AML-193 (cell line): ENCODE data around the gene P2RY8.
"Not testable (repeated sequence)": the region's sequence is repeated elsewhere in the genome, so short reads cannot be mapped to it uniquely, and the experiment has no call there.

Source experiments
- DNase-seq, 2 experiments: peaks; one replicate each; lab custom pipeline; 2025; lab: John Stamatoyannopoulos, UW

The P2RY8 gene

GRCh38 chrX:1444561-1445500 lies 92.2 kb downstream of the P2RY8 start:
- no peak for DNase-seq

DNA sequence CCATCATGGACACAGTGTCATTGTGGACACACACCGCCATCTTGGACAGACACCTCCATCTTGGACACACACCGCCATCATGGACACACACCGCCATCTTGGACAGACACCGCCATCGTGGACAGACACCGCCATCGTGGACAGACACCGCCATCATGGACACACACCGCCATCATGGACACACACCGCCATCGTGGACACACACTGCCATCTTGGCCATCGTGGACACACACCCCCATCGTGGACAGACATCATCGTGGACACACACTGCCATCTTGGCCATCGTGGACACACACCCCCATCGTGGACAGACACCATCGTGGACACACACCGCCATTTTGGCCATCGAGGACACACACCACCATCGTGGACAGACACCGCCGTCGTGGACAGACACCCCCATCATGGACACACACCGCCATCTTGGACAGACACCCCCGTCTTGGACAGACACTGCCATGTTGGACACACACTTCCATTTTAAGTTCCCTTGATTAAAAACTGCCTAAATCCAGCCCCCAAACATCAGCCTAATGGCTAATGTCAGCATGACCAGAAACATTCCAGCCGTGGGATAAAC lies 93.4 kb downstream of the P2RY8 start:
- no peak for DNase-seq

GRCh38 chrX:1442724-1443367 lies 94.1 kb downstream of the P2RY8 start:
- DNase-seq = no peak

- DNase-seq = no peak
These were observed 94.8 kb downstream of the P2RY8 start for GRCh38 chrX:1442016-1442665.

DNA sequence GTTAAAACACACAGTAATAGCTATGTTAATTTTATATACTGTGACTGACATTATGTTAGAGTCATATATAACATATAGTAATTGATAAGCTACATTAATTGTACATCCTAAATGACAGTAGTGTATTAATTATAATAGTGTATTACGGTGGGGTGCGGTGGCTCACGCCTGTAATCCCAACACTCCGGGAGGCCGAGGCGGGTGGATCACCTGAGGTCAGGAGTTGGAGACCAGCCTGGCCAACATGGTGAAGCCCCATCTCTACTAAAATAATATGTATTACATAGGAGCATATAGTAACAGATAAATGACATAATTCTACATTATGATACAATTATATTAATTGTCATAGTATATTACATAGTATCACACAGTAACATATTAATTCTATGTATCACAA lies 96.5 kb downstream of the P2RY8 start:
- no peak for DNase-seq

- no peak for DNase-seq
These were observed 101.6 kb downstream of the P2RY8 start for GRCh38 chrX:1435241-1435895.

DNA sequence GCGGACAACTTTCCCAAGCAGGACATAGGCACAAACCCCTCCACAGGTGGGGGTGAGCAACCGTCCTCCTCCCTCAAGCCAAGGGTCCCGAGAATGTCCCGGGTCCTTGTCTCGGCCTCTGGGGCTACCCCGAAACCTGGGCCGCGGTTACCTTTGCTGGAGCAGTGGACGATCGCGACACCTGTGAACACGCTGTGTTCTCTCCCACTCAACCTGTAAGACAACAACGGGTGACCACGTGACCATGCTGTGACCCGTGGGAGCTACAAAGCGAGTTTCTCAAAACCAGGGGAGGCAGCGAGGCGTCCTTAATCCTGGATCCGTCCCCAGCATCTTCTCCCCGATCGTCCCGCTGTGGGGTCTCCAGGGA lies 102.1 kb downstream of the P2RY8 start:
- DNase-seq = no peak

DNA sequence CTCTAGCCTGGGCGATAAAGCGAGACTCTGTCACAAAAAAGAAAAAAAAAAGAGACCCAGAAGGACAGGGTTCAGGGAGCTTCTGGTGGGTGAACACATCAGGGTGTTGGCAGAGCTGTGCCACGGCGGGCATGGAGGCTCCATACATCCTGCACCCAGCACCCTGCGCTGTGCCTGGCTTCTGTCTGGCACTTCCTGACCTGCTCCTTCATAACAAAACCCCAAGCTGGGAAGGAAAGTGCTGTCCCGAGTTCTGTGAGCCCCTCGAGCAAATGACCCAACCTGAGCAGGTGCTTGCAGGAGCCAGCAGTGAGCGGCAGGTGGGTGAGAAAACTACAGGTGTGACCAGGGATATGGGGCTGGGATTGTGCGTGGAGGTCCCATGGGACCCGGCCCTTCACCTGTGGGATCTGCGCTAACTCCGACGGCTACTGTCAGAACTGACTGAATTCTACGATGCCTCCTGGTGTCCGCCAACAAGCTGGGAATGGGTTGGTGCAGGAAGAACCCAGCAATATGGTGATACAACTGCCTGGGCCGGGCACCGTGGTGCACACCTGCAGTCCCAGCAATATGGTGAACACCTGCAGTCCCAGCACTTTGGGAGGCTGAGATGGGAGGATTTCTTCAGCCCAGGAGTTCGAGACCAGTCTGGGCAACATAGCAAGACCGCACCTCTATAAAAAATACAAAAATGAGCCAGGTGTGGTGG lies 103.2 kb downstream of the P2RY8 start:
- DNase-seq = no peak

DNA sequence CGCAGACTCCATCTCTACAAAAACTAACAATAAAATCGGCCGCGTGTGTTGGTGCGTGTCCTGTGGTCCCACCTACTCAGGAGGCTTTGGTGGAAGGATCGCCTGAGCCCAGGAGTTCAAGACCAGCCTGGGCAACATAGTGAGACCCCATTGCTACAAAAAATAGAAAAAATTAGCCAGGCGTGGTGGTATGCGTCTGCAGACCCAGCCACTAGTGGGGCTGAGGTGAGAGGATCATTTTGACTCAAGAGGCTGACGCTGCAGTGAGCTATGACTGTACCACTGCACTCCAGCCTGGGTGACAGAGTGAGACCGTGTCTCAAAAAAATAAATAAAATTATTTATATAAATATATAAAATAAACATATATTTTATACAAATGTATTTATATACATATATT lies 106.5 kb downstream of the P2RY8 start:
- no peak for DNase-seq

- DNase-seq = no peak
These were observed 109.2 kb downstream of the P2RY8 start for GRCh38 chrX:1427756-1428155.

GRCh38 chrX:1426321-1426720 lies 110.7 kb downstream of the P2RY8 start:
- not testable (repeated sequence) for DNase-seq

GRCh38 chrX:1425381-1425780 lies 111.6 kb downstream of the P2RY8 start:
- DNase-seq = no peak

GRCh38 chrX:1424147-1424851 lies 112.7 kb downstream of the P2RY8 start:
- no peak for DNase-seq

- no peak for DNase-seq
These were observed 113.8 kb downstream of the P2RY8 start for GRCh38 chrX:1423215-1423614.

DNA sequence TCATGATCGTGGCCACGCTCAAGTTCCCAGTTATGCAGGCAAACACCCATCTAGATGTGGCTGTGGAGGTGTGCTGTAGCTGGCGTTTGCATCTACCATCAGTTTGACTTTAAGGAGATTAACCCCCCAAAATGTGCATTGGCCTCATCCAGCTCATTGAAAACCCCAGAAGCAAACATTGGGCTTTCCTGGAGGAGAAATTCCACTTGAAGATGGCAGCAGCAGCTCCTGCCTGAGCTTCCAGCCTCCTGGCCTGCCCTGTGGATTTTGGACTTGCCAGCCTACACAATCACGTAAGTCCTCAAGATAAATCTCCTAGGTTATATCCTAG lies 114.9 kb downstream of the P2RY8 start:
- DNase-seq = no peak

GRCh38 chrX:1421433-1422134 lies 115.4 kb downstream of the P2RY8 start:
- no peak for DNase-seq

DNA sequence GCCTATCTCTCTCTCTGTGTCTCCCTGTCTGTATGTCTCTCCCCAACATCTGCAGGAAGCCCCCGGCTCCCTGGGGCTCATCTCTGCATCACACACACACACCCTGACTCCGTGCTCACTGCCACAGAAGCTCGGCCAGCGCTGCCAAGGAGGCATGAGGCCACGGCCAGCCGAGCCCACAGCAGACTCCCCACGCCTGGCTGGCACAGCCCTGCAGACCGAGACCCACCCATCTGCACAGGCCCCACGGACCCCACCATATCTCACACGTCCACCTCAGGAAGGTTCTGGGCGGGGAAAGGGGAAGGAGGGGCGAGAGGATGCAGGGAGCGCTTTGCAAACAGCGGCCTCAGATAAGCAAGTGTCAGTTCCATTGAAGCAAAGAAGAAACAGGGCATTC lies 116.6 kb downstream of the P2RY8 start:
- no peak for DNase-seq

GRCh38 chrX:1419545-1420355 lies 117.2 kb downstream of the P2RY8 start:
- no peak for DNase-seq

DNA sequence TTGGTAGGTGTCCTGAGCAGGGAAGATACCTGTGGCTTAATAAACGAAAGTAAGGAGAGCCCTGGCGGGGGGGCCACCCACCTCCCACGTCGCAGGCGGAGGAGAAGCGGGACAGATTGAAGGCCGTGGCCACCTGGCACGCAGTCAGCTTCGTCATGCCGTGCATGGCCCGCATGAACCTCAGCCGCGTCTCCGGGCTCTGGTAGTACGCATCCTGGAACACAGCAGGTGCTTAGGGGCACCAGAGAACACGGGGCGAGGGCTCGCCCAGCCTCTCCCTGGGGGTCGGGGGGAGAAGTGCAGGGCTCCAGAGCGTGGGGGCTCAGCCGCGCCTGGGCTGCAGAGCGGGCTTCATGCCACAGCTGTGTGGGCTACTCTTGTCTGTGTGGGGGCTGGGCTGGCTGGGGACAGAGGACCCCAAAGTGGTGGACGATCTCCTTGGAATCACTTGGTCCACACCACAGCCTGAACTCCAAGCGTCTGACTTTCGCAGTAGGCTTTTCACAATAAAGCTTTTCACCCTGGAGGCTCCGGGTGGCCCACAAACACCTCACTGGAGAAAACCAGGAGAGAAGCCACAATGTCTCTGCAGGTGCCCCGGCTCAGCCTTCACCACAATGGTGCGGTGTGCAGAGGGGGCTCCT lies 118.0 kb downstream of the P2RY8 start:
- no peak for DNase-seq
